Activated T-cell treated with anti-CD3 and anti-CD28 coated beads for 4 hours (primary cell): ENCODE data around the gene BPIFB4.
"Not testable (repeated sequence)": the region's sequence is repeated elsewhere in the genome, so short reads cannot be mapped to it uniquely, and the experiment has no call there.

Experiments
- DNase-seq: peaks from one replicate; pipeline ENCODE4 v3.0.0-alpha.2; 2020

BPIFB4 gene

DNA sequence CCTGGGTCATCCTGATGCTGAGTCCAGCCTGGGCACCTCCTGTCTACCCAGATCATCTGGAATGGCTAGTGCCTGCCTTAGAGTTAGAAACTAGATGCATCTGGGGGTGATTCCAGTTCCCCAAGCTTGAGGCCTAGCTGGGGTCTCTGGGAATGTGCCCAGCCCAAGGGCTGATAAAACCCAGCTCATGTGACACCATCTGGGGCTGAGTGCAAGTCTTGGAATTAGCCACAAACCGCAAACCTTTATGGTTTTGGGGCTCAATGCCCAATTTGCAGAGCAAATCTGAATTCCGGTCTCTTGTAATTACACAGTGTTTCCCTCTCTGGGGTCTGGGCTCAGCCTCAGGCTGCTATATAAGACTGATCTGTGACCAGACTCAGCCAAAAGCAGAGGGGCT lies at the start of gene BPIFB4:
BPIFB4 (plus strand) TSS at position 385 of the 400 bp plus-strand sequence. CDS start 1,884 bp downstream, outside the sequence.
- no peak for DNase-seq

GRCh38 chr20:33030076-33030475 lies 49.4 kb upstream of the BPIFB4 start:
- DNase-seq, result no peak

GRCh38 chr20:33030569-33030968 lies 48.9 kb upstream of the BPIFB4 start:
- no peak for DNase-seq

GRCh38 chr20:33031531-33031930 lies 47.9 kb upstream of the BPIFB4 start, which contains the start of gene BPIFB6:
TSS of gene BPIFB6 (plus strand) at chr20:33031648. CDS start at chr20:33031648, 0 bp downstream.
- DNase-seq, result no peak

- no peak for DNase-seq
Measured at GRCh38 chr20:33032555-33032954, 46.9 kb upstream of the BPIFB4 start.

- DNase-seq, result no peak
Measured at GRCh38 chr20:33033381-33033780, 46.1 kb upstream of the BPIFB4 start.

DNA sequence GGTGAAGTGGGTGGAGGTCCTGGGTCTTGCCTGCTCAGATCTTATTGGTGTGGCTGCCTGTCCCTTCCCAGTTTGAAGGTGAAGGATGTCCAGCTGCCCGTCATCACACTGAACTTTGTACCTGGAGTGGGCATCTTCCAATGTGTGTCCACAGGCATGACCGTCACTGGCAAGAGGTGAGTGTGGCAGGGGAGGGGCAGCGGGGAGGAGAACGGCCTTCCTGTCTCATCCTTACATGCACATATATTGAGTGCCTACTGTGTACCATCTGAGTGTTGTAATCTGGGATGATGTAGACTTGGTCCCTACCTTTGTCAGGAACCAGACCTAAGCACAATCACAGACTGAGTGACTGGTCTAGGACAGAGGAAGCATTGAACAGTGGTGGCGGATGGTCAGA lies 45.3 kb upstream of the BPIFB4 start:
- DNase-seq, result no peak

DNA sequence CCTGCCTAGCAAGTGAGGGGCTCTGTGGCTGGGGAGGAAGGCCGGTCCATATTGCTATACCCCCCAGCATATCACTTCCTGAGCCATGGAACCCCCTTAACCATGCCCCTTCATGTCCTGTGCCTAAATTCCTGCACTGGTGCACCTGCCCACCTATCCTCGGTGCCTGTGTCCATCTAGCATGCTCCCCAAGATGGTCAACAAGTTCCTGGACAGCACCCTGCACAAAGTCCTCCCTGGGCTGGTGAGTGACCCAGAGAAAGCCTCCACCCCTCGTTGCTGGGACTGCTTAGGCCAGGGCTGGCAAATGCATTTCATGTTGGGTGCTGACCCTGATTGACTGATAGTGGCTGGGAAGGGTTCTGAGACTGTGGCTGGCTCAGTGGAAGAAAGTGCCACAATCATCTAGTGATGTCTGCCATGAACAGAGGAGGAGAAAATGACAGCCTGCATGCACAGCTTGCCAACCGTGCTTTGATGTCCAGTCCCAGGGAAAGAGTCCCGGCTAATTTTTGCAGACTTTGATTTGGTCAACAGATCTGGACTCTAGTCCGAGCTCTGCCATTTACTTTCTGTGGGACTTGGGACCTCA lies 44.4 kb upstream of the BPIFB4 start:
- DNase-seq, result no peak

GRCh38 chr20:33037456-33037855 lies 42.0 kb upstream of the BPIFB4 start:
- no peak for DNase-seq

DNA sequence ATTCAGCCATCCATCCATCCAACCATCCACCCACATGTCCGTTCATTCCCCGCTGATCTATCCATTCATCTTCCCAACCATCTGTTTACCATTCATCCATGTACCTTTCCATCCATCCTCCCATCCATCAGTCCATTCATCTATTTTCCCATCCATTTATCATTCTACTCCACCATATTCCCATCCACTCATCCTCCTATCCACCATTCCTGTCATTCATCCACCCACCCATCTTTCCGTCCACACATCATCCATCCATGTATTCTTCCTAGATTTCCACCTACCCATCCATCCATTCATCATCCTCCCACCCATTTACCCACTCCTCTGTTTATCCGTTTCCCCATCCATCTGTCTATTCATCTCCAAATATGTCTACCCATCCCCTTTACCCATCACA lies 41.2 kb upstream of the BPIFB4 start:
- DNase-seq, result no peak

DNA sequence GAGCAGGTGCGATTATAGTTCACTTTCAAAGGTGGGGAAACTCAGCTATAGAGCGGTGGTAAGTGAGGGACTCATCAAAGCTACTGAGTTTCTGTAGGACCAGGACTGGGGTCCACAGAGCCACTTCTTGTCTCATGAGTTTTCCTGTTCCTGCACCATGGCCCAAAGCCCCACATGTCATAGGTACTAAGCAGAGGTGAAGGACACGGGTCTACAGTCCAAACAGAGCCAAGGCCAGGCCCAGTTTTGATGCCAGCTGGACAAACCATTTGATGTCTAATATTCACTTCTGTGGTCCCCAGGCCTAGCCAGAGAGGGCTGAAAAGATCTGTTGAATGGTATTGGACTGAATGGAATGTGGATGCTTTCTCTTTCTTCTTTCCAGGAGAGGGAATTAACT lies 37.0 kb upstream of the BPIFB4 start:
- DNase-seq, result no peak

GRCh38 chr20:33042983-33043730 lies 36.3 kb upstream of the BPIFB4 start:
- DNase-seq, result no peak

GRCh38 chr20:33043731-33044181 lies 35.7 kb upstream of the BPIFB4 start:
- no peak for DNase-seq

DNA sequence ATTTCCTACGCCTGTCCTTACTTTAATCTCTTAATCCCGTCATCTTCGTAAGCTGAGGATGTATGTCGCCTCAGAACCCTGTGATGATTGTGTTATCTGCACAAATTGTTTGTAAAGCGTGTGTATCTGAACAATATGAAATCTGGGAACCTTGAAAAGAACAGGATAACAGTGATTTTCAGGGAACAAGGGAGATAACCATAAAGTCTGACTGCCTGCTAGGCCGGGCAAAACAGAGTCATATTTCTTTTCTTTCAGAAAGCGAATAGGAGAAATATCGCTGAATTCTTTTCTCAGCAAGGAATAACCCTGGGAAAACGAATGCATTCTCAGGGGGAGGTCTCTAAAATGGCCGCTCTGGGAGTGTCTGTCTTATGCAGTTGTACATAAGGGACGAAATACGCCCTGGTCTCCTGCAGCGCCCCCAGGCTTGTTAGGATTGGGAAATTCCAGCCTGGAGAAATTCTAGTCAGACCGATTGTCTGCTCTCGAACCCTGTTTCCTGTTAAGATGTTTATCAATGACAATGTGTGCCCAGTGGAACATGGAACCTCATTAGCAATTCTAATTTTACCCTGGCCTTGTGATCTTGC lies 34.2 kb upstream of the BPIFB4 start:
- DNase-seq, result not testable (repeated sequence)

DNA sequence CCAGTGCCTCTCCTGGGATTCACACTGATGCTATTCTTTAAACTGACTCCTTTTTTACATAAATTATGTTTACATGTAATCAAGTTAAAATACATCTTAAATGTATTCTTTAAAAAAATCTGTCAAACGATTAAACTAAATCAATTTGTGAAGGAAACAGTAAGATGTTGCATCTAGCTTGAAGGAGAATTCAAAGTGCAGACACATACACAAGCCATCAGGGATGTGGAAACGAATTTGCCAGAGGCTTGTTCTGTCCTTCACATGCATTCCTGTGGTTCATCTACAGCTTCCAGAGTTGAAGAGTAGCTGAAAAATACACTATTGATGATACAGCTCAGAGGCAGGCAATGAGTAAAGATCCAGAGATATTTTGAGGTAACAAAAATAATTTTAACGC lies 33.0 kb upstream of the BPIFB4 start:
- DNase-seq, result no peak

GRCh38 chr20:33051333-33051732 lies 28.1 kb upstream of the BPIFB4 start:
- no peak for DNase-seq

DNA sequence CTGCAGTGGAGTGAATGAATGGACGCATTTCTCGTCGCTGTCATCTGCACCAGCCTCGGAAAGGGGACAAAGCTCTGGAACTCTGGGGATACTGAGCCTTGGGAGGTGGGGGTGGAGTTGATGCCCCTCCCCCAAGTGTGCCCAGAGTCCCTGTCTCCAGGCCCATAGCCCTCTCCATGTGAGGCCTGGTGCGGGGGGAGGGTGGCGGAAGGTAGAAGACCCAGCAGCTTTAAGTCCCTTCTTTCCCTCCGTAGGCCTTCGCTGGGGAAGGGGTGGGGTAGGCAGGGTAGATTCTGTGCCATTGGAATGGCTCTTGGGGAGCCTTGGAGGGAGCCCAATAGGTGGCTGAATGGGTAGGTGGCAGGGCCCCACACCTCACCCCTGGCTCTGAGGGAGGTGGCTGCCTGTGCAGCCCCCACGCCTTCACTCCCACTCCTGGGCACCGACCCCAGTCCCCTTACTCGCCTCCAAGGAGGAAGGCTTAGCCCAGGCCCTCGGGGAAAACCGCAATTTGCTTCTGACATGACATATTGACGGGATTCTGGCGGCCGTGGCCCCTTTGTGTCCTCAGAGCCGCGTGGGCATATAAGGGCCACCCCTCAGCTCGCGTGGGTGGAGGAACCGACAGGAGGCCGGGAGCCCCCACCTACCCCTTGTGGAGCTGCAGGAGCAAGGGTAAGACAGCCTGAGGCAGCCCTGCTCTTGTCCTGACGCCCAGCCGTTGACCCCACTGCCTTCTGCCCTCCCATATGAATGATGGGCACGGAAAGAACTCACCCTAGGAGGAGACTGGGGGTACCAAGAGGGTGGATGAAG lies 25.9 kb upstream of the BPIFB4 start, which contains the start of gene BPIFB3:
BPIFB3 (plus strand) TSS at position 613 of the 816 bp plus-strand sequence. CDS start 1,533 bp downstream, outside the sequence.
- no peak for DNase-seq

- no peak for DNase-seq
Measured at GRCh38 chr20:33054381-33054780, 25.1 kb upstream of the BPIFB4 start.

- DNase-seq, result no peak
Measured at GRCh38 chr20:33054791-33055190, 24.7 kb upstream of the BPIFB4 start.

- DNase-seq, result no peak
Measured at GRCh38 chr20:33059136-33059535, 20.3 kb upstream of the BPIFB4 start.

GRCh38 chr20:33059741-33060390 lies 19.6 kb upstream of the BPIFB4 start:
- no peak for DNase-seq

DNA sequence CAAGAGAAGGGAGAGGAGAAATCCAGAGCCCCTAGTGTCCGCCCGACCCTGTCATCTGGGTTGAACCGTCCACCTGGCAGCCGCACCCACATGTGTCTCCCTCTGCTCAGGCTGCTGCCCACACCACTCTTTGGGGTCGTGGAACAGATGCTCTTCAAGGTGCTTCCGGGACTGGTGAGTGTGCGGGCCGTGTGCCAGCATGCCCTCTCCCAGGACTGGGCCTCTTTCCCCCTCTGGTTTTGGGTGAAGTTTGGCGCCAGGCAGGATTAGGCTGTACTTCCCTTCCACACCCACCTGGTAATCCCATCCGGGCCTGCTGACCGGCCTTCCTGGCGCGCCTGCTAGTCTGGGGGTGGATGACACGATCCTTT lies 17.8 kb upstream of the BPIFB4 start:
- DNase-seq, result no peak
